Measurements from ENCODE around the gene PCIF1. TPM values are rescaled to one million over a fixed set of nuclear protein-coding genes. Genes with fewer than 3 reads are reported as not detected.
A peak's percentile ranks its signal among the peaks of the same experiment; 100 is the strongest.

PCIF1 gene
- total RNA-seq, 1 experiment from 2014 or later = 18.4 TPM

GRCh38 chr20:45963059-45964005, 28.8 kb downstream of the PCIF1 start:
- no peak overlapping the region for H3K9ac ChIP-seq (ENCODE audit: low read length)
- no peaks in the 10 kb centered on the region for H4K20me1 ChIP-seq (ENCODE audit: low read length)
- H3K4me1 ChIP-seq (ENCODE audit: insufficient read depth, low read length) = no peaks in the 10 kb centered on the region
- H3K79me2 ChIP-seq (ENCODE audit: low read length) = 0 out of 2 replicates have a peak, but pooled peaks cover 3% of the 10 kb centered on the region
- intact Hi-C loops (cut with micrococcal nuclease) = loop anchor here (1.0 kb wide), 1 partner anchor 371 kb away; no protein-coding TSS in a partner anchor
- ChIA-PET CTCF (interaction anchor here (0.5 kb wide), 1 partner anchor 78 kb away, joined by 4 read pairs; no protein-coding TSS in a partner anchor), POLR2A (ENCODE audit: unreplicated experiment) (no interaction called here)
- H3K4me2 ChIP-seq (ENCODE audit: low read length) = no peak overlapping the region
- TF ChIP-seq CTCF (conservative IDR thresholded peaks at IDR 0.05; ENCODE audit: low read depth, low read length) (peak; percentile 54), EZH2phosphoT487 (IDR thresholded peaks at IDR 0.05; ENCODE audit: borderline replicate concordance, low read length) (no peak), EZH2 (IDR thresholded peaks at IDR 0.05; ENCODE audit: low read length, unreplicated experiment) (no peak)
- no peaks in the 10 kb centered on the region for H3F3A ChIP-seq (ENCODE audit: low read length, unreplicated experiment)
- no peaks in the 10 kb centered on the region for H3K9me3 ChIP-seq (ENCODE audit: low read length)
- H2AFZ ChIP-seq (ENCODE audit: low read length) = no peak overlapping the region
- ATAC-seq = peak; percentile 76
- no peak overlapping the region for H3K4me3 ChIP-seq (ENCODE audit: low read length)
- no TSS peak for BruUV-seq (replicated peaks)
- H3K9me2 ChIP-seq (replicated peaks; ENCODE audit: low read length) = no peaks in the 10 kb centered on the region
- H3K36me3 ChIP-seq (ENCODE audit: low read depth, low read length) = peaks cover 76% of the 10 kb centered on the region
- DNase-seq = peak; percentile 76
- H3K27me3 ChIP-seq (ENCODE audit: low read length) = no peaks in the 10 kb centered on the region
- no peak overlapping the region for H3K27ac ChIP-seq (ENCODE audit: low read length)

DNA sequence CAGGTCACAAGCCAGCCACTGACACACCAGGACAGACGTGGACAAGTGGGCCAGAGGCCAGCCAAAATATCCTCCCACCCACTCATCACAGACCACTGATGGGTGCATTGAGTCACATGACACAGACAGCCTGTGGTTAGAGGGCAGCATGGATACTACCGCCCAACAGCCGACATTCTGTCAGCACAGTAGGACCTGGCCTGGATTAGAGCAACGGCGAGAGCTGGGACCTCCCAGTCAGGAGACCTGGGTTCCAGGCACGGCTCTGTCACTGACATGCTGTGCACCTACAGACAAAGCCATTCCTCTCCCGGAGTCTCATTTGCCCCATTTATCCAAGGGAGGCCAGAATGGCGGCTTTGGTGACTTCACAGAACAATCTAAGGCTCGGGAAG, 29.5 kb downstream of the PCIF1 start:
- BruUV-seq (replicated peaks) = no TSS peak
- Histone ChIP-seq H3K4me1 (ENCODE audit: insufficient read depth, low read length) (no peaks in the 10 kb centered on the region), H3K79me2 (ENCODE audit: low read length) (peaks cover 10% of the 10 kb centered on the region), H3K27ac (ENCODE audit: low read length) (no peak overlapping the region), H3F3A (ENCODE audit: low read length, unreplicated experiment) (no peaks in the 10 kb centered on the region), H3K36me3 (ENCODE audit: low read depth, low read length) (peaks cover 76% of the 10 kb centered on the region), H4K20me1 (ENCODE audit: low read length) (no peaks in the 10 kb centered on the region), H3K9me2 (replicated peaks; ENCODE audit: low read length) (no peaks in the 10 kb centered on the region), H3K4me3 (ENCODE audit: low read length) (no peak overlapping the region), H3K9me3 (ENCODE audit: low read length) (no peaks in the 10 kb centered on the region), H3K4me2 (ENCODE audit: low read length) (no peak overlapping the region), H3K27me3 (ENCODE audit: low read length) (no peaks in the 10 kb centered on the region), H3K9ac (ENCODE audit: low read length) (no peak overlapping the region), H2AFZ (ENCODE audit: low read length) (no peak overlapping the region)
- ATAC-seq (no peak), DNase-seq (no peak)
- CTCF ChIA-PET = interaction anchor here (0.5 kb wide), 1 partner anchor 79 kb away, joined by 4 read pairs; no protein-coding TSS in a partner anchor
- TF ChIP-seq CTCF (conservative IDR thresholded peaks at IDR 0.05; ENCODE audit: low read depth, low read length) = no peak
- TF ChIP-seq EZH2phosphoT487 (IDR thresholded peaks at IDR 0.05; ENCODE audit: borderline replicate concordance, low read length) = no peak
- TF ChIP-seq EZH2 (IDR thresholded peaks at IDR 0.05; ENCODE audit: low read length, unreplicated experiment) = no peak
- POLR2A ChIA-PET (ENCODE audit: unreplicated experiment) = no interaction called here
- intact Hi-C loops (cut with micrococcal nuclease) = no loop called here

All from PC-3 (cell line).